ENCODE data around the gene SEC23IP.
"Not testable (repeated sequence)": the region's sequence is repeated elsewhere in the genome, so short reads cannot be mapped to it uniquely, and the experiment has no call there.

DNA sequence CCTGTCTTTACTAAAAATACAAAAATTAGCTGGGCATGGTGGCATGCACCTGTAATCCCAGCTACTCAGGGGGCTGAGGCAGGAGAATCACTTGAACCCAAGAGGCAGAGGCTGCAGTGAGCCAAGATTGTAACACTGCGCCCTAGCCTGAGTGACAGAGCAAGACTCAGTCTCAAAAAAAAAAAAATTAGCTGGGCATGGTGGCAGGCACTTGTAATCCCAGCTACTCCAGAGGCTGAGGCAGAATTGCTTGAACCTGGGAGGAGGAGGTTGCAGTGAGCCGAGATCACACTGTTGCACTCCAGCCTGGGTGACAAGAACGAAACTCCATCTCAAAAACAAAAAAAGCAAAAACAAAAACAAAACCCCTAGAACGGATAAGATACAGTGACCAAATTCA lies 23.1 kb upstream of the SEC23IP start:
- TF ChIP-seq CTCF (IDR thresholded peaks at IDR 0.05; ENCODE audit: insufficient read depth, low read depth, low read length); EZH2 (IDR thresholded peaks at IDR 0.05; ENCODE audit: insufficient read depth, low read length): not testable (repeated sequence)

All from astrocyte (in vitro differentiated cells and primary cell).